ENCODE results near the gene MYRF. TPM values are rescaled to one million over a fixed set of nuclear protein-coding genes. Genes with fewer than 3 reads are reported as not detected.

MYRF gene
- total and polyA plus RNA-seq, 2 donors (not counting 3 experiments of a cell fraction or from before 2014, with no cell fraction given), result 0.82 to 0.98 TPM

DNA sequence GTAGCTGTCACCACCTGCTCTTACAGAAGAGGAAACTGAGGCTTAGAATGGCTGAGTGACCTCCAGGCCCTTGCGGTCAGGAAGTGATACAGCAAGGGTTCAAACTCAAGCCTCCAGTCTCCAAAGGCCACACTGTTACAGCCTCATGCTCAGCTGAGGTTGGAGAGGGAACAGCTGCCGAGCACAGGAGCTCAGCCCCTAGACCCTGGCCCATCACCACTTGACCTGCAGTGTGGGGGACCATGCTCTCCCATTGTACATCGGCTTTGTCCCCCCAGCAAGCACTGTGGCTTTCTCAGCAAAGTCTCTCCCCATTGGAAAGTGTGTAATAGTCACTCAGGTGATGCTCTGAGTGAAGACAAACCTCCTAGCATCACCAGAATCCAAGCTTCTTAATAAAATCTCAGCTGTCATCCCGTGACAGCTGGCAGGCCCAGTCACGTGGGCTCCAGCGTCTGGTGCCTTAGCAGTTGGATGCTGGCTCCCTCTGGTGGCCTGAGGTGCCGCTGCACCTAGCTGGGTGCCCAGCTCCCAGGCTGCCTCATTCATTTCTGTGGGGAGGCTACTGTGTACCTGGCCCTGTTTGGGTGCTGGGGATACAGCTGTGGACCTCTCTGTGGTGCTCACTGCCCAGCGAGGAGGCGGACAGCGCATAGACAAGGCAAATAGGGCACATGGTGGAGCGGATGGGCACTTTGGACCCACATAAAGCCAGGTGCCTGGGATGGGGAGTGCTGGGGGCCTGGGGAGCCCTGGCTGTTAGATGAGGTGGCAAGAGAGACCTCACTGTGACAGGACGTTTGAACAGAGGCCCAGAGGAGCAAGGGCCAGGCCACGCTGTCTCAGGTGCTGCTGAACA, 19.1 kb upstream of the MYRF start:
- TF ChIP-seq FOS (IDR thresholded peaks at IDR 0.05; ENCODE audit: borderline replicate concordance, insufficient read depth, low read length) (no peak), POLR2A (IDR thresholded peaks at IDR 0.05; ENCODE audit: low read depth, low read length) (no peak), MYC (IDR thresholded peaks at IDR 0.05; ENCODE audit: low read depth, low read length) (no peak), JUN (IDR thresholded peaks at IDR 0.05; ENCODE audit: borderline replicate concordance, insufficient read depth, insufficient read length, low read depth) (no peak), POLR2AphosphoS5 (IDR thresholded peaks at IDR 0.05; ENCODE audit: insufficient read depth, low read depth, low read length) (no peak), GATA2 (IDR thresholded peaks at IDR 0.05; ENCODE audit: insufficient read depth, insufficient read length, low read depth, low read length) (no peak), CTCF (IDR thresholded peaks at IDR 0.05; ENCODE audit: extremely low read depth in 1 of 2, insufficient read depth in 1 of 2, low read depth in 1 of 2, low read length in 2 of 2) (peak; percentile 98 to 99), MAX (IDR thresholded peaks at IDR 0.05; ENCODE audit: insufficient read depth, insufficient read length) (peak; percentile 95), EZH2 (IDR thresholded peaks at IDR 0.05; ENCODE audit: borderline replicate concordance, low read depth, low read length, severe bottlenecking) (no peak)

More for the DNA sequence above, 19.1 kb upstream of the MYRF start:
- Histone ChIP-seq H4K20me1 (replicated peaks; ENCODE audit: control insufficient read depth, extremely low read depth, insufficient read depth, low read length) (no peaks in the 10 kb centered on the region), H3K9me1 (replicated peaks; ENCODE audit: control insufficient read depth, extremely low read depth, insufficient read depth, low read length) (no peaks in the 10 kb centered on the region), H3K9ac (replicated peaks; ENCODE audit: extremely low read depth, insufficient read depth, low read length) (no peak overlapping the region), H3K4me1 (ENCODE audit: control insufficient read depth, extremely low read depth, insufficient read depth, low read length) (no peaks in the 10 kb centered on the region), H3K4me3 (replicated peaks in 1 of 3; ENCODE audit: insufficient read depth in 1 of 3, low read depth in 1 of 3, low read length in 3 of 3) (no peak overlapping the region), H3K27ac (ENCODE audit: insufficient read depth, low read depth, low read length) (no peak overlapping the region), H3K4me2 (ENCODE audit: insufficient read depth, low read length) (no peak overlapping the region), H3K36me3 (ENCODE audit: control insufficient read depth in 2 of 2, extremely low read depth in 1 of 2, insufficient read depth in 2 of 2, low read length in 2 of 2) (no peaks in the 10 kb centered on the region), H2AFZ (ENCODE audit: low read depth, low read length) (no peak overlapping the region), H3K9me3 (replicated peaks; ENCODE audit: control insufficient read depth, insufficient read depth, low read length) (no peaks in the 10 kb centered on the region), H3K27me3 (ENCODE audit: control insufficient read depth in 2 of 2, insufficient read depth in 2 of 2, low read length in 2 of 2) (no peaks in the 10 kb centered on the region), H3K79me2 (ENCODE audit: control insufficient read depth, insufficient read depth, low read length) (no peaks in the 10 kb centered on the region)
- dilution Hi-C loops (cut with MboI; ENCODE audit: extremely low pct_ligation_motif_present, low sequenced_read_pairs) (no loop called here), intact Hi-C loops (cut with micrococcal nuclease) (loop anchor here (1.0 kb wide), 1 partner anchor 53 kb away; the partner anchor contains the start of gene DAGLA)
- POLR2A ChIA-PET, result interaction anchor here (0.7 kb wide), 1 partner anchor 15 kb away, joined by 3 read pairs; no protein-coding TSS in a partner anchor
- peak; percentile 92 for FAIRE-seq
- peak; percentile 66 for DNase-seq (ENCODE audit: low read depth, low spot score)
- BruUV-seq (replicated peaks), result no TSS peak
- CTCF ChIA-PET, result interaction anchor here (0.7 to 3.4 kb wide), 48 partner anchors 11 to 375 kb away, joined by 3 to 49 read pairs (median 5); partner anchors contain the start of genes DAGLA and SYT7
